Right atrium auricular region (tissue), 2 donors: ENCODE data around the gene IL23R. TPM values are rescaled to one million over a fixed set of nuclear protein-coding genes. Genes with fewer than 3 reads are reported as not detected.

ENCODE experiments used
- DNase-seq: peaks from one replicate; pipeline ENCODE4 v3.0.0-alpha.2; 2019; ENCODE audit warnings: low spot score
- H3K27ac ChIP-seq, 2 donors: fragments of 200-600 bp; sonication (generic); 1 replicate in 1 of 2; 2 replicates in 1 of 2; pipeline ENCODE4 v1.5.1; 2016 to 2019
- H3K27me3 ChIP-seq, 2 donors: fragments of 200-600 bp; sonication (generic); one replicate each; pipeline versions ENCODE4 v1.5.1 to v1.6.0; 2017 to 2019
- H3K36me3 ChIP-seq: fragments of 200-600 bp; sonication (generic); one replicate; pipeline ENCODE4 v1.5.1; 2016
- H3K4me1 ChIP-seq, 2 donors: fragments of 200-600 bp; sonication (generic); one replicate each; pipeline versions ENCODE4 v1.5.1 to v1.6.0; 2017 to 2019
- H3K4me3 ChIP-seq, 2 donors: fragments of 200-600 bp; sonication (generic); 1 replicate in 1 of 2; 2 replicates in 1 of 2; pipeline ENCODE4 v1.5.1; 2017 to 2019; ENCODE audit warnings: mild to moderate bottlenecking in 1 of 2, moderate library complexity in 1 of 2
- H3K9me3 ChIP-seq, 2 donors: fragments of 200-600 bp; sonication (generic); one replicate each; pipeline ENCODE4 v1.5.1; 2019
- total RNA-seq, 2 donors: library from RNA; depleted of rRNA; stranded (reverse); fragments of >200 nt; gene quantifications; one replicate each; pipeline ENCODE4 v1.1.0, GENCODE V29; 2016
- TF ChIP-seq, protein P1 (sequence below), 2 donors: fragments of 200-600 bp; sonication (generic); IDR thresholded peaks; one replicate each; pipeline ENCODE4 v1.5.1; 2019; ENCODE audit warnings: antibody characterized with exemption in 2 of 2

The IL23R gene
- total RNA-seq, 2 donors from 2014 or later, result not detected

- TF ChIP-seq, protein P1, sequence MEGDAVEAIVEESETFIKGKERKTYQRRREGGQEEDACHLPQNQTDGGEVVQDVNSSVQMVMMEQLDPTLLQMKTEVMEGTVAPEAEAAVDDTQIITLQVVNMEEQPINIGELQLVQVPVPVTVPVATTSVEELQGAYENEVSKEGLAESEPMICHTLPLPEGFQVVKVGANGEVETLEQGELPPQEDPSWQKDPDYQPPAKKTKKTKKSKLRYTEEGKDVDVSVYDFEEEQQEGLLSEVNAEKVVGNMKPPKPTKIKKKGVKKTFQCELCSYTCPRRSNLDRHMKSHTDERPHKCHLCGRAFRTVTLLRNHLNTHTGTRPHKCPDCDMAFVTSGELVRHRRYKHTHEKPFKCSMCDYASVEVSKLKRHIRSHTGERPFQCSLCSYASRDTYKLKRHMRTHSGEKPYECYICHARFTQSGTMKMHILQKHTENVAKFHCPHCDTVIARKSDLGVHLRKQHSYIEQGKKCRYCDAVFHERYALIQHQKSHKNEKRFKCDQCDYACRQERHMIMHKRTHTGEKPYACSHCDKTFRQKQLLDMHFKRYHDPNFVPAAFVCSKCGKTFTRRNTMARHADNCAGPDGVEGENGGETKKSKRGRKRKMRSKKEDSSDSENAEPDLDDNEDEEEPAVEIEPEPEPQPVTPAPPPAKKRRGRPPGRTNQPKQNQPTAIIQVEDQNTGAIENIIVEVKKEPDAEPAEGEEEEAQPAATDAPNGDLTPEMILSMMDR (IDR thresholded peaks at IDR 0.05), result no peak
- H3K9me3 ChIP-seq, result no peaks in the 10 kb centered on the region
- H3K36me3 ChIP-seq, result no peaks in the 10 kb centered on the region
- H3K4me1 ChIP-seq, result no peaks in the 10 kb centered on the region
- no peak overlapping the region for H3K4me3 ChIP-seq
- no peaks in the 10 kb centered on the region for H3K27me3 ChIP-seq
- H3K27ac ChIP-seq, result no peak overlapping the region
- no peak for DNase-seq
Measured at GRCh38 chr1:67190410-67190809, 24.2 kb downstream of the IL23R start.

- no peak overlapping the region for H3K27ac ChIP-seq
- no peaks in the 10 kb centered on the region for H3K4me1 ChIP-seq
- H3K36me3 ChIP-seq, result no peaks in the 10 kb centered on the region
- H3K27me3 ChIP-seq, result no peaks in the 10 kb centered on the region
- H3K9me3 ChIP-seq, result no peaks in the 10 kb centered on the region
- DNase-seq, result no peak
- no peak overlapping the region for H3K4me3 ChIP-seq
- TF ChIP-seq, protein P1 (IDR thresholded peaks at IDR 0.05), result no peak
Measured at GRCh38 chr1:67190942-67191341, 24.7 kb downstream of the IL23R start.

DNA sequence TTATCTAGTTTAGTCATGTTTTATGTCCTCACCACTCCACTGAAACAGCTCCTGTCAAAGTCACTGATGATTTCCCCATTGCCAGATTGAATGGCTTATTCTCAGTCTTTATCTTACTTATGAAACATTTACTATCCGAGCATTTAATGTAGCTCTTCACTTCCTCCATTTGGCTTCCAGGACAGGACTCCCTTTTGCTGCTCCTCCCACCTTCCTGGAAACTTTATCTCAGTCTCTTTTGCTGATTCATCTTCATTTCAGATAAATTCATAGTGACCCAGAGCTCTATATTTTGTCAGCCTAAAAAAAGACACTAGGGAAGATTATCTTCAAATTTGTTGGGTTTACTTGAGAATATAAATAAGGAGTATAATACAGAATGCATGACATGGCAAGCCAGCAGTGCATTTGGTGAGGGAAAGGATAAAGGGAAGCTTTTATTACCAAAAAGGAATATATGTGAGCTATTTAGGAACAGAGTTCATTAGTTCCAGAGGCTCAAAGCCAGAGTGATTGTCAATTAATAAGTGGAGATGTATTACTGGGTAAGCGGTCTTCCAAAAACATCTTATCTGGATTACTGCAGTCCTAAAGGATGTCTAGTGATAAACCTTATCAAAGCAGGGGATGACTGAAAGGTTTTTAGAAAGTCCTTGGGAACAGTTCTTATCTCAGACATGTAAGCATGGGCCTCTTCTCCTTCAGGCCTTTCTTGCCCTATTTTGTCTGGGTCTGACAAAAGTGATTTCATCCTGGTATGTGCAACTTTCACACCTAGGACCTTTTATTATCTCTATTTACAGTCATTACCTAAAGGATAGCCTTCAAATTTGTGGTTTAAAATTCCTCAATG lies 25.6 kb downstream of the IL23R start:
- Histone ChIP-seq H3K27ac (no peak overlapping the region), H3K36me3 (no peaks in the 10 kb centered on the region), H3K4me3 (no peak overlapping the region), H3K27me3 (no peaks in the 10 kb centered on the region), H3K9me3 (no peaks in the 10 kb centered on the region), H3K4me1 (no peaks in the 10 kb centered on the region)
- TF ChIP-seq, protein P1 (IDR thresholded peaks at IDR 0.05), result no peak
- DNase-seq, result no peak

GRCh38 chr1:67192902-67193301 lies 26.6 kb downstream of the IL23R start:
- no peaks in the 10 kb centered on the region for H3K27me3 ChIP-seq
- H3K4me3 ChIP-seq, result no peak overlapping the region

DNA sequence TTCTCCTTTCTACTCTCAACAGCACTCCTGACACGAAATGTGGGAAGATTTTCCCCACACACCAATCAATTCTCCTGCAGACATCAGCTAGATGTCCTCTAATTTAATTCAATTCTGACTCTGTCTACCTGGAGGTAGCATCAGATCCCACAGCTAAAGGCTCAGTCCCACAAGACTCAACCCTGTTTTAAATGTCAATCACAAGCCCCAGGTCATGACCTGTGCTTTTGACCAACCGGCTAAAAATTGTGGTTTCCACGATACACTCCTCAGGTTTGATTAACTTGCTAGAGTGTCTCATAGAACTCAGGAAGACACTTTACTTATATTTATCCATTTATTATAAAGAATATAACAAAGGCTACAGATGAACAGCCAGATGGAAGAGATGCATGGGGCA lies 27.4 kb downstream of the IL23R start:
- TF ChIP-seq, protein P1 (IDR thresholded peaks at IDR 0.05), result no peak
- H3K36me3 ChIP-seq, result no peaks in the 10 kb centered on the region
- H3K4me3 ChIP-seq, result no peak overlapping the region
- H3K27me3 ChIP-seq, result no peaks in the 10 kb centered on the region
- H3K4me1 ChIP-seq, result no peaks in the 10 kb centered on the region
- no peaks in the 10 kb centered on the region for H3K9me3 ChIP-seq
- DNase-seq, result no peak
- no peak overlapping the region for H3K27ac ChIP-seq

More at GRCh38 chr1:67192902-67193301, 26.6 kb downstream of the IL23R start:
- H3K4me1 ChIP-seq, result no peaks in the 10 kb centered on the region
- no peaks in the 10 kb centered on the region for H3K9me3 ChIP-seq
- TF ChIP-seq, protein P1 (IDR thresholded peaks at IDR 0.05), result no peak
- no peak overlapping the region for H3K27ac ChIP-seq
- no peaks in the 10 kb centered on the region for H3K36me3 ChIP-seq
- no peak for DNase-seq
